HG02852 (cell line): ENCODE results near the gene LATS2.
"Not testable (repeated sequence)": the region's sequence is repeated elsewhere in the genome, so short reads cannot be mapped to it uniquely, and the experiment has no call there.

Source experiments
- ATAC-seq: cut with Tn5 transposase; IDR thresholded peaks from one replicate; pipeline ENCODE4 v1.9.1; 2021; ENCODE audit warnings: mild to moderate bottlenecking, moderate library complexity; ENCODE audit not compliant: unreplicated experiment

LATS2 gene

DNA sequence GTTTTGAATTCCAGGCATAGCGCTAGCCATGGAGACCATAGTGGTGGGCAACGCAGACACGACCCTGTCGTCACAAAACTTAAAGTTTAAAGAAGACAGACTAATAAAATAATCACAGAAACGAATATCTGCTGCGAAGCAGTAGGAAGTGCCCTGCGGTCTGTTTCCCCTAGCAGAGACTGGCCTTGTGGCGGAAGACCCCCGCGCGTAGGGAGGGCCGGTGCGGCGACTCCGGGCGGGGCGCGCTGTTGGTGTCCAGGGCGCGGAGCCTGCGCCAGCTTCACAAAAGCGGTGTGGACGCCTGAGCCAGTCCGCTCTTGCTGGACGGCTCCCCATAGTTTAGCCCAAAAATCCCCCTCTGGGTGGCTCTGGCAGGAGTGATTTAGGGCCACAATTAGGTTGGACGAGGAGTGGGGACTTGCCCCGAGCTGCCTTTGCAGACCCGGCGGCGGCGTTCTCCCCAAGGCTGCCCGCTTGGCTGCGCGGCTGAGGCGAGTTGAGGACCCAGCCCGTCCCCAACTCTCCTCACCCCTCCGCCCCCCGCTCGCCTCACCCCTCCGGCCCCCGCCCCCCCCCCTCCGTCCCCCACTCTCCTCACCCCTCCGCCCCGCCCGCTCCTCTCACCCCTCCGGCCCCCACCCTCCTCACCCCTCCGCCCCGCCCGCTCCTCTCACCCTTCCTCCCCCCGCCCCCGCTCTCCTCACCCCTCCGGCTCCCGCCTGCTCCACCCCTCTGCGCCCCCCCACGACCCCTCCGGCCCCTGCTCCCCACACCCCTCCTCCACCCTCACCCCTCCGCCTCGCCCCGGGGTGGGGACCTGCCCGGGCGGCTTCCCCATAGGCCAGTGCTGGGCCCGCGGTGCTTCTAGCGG, 14.2 kb upstream of the LATS2 start:
- ATAC-seq: no peak

GRCh38 chr13:21075011-21075378, 13.6 kb upstream of the LATS2 start:
- no peak for ATAC-seq

GRCh38 chr13:21074546-21074945, 13.2 kb upstream of the LATS2 start:
- no peak for ATAC-seq

GRCh38 chr13:21071924-21072323, 10.5 kb upstream of the LATS2 start:
- no peak for ATAC-seq

DNA sequence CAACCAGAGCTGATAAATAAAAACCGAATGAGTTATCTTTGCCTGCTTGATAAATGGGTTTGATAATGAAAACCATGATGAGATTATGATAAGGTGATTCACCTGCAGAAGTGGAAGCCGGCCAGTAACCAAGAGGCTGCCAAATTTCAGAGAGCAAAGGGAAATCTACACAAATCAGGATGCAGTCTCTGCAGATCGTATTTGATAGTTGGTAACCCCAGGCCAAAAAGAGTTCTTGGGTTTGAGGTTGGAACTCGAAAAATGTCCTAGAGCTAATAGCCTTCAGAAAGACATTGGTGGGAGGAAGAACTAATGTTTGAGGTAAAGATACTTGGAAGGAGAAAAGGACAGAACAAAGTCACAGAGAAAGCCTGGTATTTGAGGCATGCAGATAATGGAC, 9.6 kb upstream of the LATS2 start:
- no peak for ATAC-seq

DNA sequence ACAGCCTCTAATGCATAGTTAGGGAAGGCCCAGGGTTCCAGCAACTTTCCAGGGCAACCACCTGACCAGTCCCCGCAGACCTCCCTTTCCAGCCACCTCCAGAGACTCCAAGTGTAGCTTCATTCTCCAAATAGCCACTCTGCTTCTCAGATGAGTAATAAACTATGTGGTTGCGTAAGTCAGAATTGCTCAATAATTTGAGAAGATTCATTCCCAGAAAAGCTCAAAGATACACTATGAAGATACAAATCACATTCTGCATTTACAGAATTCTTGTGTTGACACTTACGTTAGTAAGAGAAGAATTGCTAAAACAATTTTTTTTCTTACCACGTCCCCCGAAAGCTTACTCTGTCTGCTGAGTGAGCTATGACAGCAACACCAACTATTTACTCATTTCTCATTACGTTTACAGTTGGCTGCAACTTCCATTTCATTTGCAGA, 8.2 kb upstream of the LATS2 start:
- no peak for ATAC-seq

DNA sequence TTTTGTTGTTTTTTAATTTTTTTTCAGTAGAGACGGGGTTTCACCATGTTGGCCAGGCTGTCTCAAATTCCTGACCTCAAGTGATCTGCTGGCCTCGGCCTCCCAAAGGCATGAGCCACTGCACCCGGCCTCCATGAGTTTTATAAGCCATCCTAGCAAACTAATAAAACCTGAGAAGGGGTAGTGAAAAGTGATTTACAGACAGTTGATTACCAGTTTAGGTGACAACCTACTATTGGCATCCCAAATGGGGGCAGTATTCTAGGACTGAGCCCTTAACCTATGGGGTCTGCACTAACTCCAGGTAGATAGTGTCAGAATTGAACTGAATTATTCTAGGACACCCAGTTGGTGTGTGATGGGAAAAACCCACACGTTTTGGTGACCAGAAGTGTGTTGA, 6.5 kb upstream of the LATS2 start:
- no peak for ATAC-seq

- no peak for ATAC-seq
These were observed 5.6 kb upstream of the LATS2 start for GRCh38 chr13:21066946-21067345.

DNA sequence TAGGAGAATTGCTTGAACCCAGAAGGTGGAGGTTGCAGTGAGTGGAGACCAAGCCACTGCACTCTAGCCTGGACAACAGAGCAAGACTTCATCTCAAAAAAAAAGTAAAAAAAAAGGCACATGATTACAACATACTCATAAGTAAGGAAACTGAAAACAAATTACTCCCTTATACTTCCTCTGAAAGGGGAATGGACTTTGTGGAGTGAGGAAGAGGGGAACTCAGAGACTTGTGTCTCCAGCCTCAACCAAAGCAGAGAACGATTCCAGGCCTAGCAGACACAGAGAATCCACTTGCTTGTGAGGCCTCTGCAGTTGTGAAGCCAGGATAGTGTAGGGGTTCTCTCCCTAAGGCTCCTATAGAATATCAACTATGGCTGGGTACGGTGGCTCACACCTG, 4.3 kb upstream of the LATS2 start:
- no peak for ATAC-seq

GRCh38 chr13:21063031-21063430, 1.6 kb upstream of the LATS2 start:
- ATAC-seq: no peak

- peak; percentile 16 for ATAC-seq
These were observed 903 bp downstream of the LATS2 start for GRCh38 chr13:21060338-21061028.

GRCh38 chr13:21059641-21060337, 1.6 kb downstream of the LATS2 start:
- no peak for ATAC-seq

- no peak for ATAC-seq
These were observed 3.0 kb downstream of the LATS2 start for GRCh38 chr13:21058361-21058760.

DNA sequence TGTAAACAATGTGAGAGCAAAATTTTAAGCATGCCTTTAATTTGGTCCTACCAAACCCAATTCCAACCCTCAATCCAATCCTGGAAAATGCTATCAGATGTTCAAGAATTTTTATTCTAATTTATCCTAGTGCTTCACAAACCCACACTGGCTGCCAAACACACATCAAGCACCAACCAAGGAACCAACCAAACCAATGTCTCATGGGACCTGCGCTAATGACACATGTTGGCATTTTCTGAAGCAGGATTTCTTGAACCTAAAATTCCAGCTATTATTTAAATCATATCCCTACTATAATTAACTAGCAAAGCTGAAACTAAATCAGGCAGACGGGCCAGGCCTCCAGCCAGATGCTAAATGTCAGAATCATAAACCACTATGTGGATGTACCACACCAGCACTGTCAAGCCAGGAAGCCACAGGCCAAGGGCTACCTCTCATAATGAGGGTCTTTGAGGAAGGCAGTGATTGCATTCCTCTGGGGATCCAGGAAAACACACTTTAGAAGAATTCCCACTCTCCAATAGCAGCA, 5.8 kb downstream of the LATS2 start:
- ATAC-seq: no peak

- ATAC-seq: no peak
These were observed 6.4 kb downstream of the LATS2 start for GRCh38 chr13:21055016-21055415.

DNA sequence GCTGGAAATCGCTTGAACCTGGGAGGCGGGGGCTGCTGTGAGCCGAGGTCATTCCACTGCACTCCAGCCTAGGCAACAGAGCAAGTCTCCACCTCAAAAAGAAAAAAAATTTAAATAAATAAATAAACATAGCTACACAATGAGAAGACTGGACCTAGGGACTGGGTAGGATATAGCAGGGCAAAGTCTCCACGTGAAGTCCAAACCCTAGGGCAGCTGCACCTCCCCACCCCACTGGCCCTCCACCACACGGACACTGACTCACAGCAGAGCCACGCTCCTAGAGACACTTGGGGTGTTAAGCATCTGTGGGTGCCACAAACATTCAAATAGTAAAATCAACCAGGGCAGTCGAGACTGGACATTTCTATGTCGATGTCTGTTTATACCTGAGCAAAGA, 7.1 kb downstream of the LATS2 start:
- no peak for ATAC-seq

DNA sequence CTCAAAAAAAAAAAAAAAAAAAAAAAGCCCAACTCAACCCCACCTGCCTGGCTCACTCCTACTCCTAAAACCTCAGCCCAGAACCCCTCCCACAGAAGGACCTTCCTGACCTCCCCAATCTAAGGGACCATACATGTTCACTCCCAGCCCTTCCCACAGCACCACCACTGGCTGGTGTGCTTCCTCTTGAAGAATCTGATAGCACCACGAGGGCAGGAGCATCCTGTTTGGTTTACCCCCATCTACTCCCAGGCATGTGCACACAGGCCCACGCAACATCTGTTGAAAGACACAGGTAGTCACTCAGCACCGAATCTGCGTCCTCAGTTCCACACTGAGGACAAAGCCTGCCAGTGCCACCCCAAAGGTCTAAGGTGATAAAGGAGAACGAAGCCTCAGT, 8.2 kb downstream of the LATS2 start:
- ATAC-seq: no peak

DNA sequence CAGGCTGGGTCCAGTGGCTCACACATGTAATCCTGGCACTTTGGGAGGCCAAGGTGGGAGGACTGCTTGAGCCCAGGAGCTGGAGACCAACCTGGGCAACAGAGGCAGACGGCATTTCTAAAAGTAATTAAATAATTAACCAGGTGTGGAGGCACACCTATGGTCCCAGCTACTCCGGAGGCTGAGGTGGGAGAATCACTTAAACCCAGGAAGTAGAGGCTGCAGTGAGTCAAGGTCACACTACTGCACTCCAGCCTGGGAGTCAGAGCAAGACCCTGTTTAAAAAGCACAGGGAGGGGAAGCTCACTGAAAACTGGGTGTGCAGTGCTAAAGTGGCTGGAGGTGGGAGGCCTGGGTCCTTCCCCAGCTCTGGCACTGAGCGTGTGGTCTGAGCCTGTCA, 9.7 kb downstream of the LATS2 start:
- ATAC-seq: no peak

DNA sequence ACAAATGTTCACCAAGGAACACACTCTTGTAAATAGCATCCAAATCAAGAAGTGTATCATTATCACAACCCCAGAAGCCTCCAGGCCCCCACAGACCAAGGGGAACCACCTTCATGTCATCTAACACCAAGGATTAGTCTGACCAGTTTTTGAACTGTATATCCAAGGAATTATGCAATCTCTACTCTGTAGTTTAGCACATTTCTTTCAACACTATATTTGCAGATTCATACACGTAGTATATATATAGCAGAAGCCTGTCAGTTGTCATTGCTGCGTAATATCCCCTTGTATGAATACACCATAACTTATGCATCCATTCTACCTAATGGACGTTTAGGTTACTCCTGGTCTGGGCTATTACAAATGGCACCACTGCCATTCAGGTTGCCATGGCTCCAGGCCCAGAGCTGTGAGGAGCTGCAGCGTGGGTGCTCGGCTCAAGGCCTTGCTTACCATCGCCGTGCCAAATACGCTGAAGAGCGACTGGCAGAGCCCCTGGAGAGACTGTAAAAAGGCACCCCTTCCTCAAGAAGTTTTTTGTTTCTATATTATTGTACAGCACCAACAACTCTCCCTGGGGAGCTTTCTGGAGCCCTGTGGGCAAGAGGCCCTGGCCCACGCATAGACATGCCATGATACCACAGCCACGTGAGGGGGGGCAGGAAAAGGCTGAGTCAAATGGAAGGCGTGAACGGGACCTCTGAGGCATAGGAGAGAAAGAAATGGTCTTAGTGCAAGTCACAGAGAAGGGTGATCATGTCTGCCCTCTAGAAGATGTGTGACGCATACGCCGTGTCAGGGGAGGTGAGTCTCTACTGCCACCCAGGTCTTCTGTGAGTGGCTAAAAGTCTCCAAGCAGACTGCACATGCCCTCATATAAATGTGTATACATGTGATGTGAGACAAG, 10.8 kb downstream of the LATS2 start:
- ATAC-seq: no peak

- not testable (repeated sequence) for ATAC-seq
These were observed 11.7 kb downstream of the LATS2 start for GRCh38 chr13:21049731-21050130.
